GM19239 (cell line): ENCODE results near the gene ATP4B.
"Not testable (repeated sequence)": the region's sequence is repeated elsewhere in the genome, so short reads cannot be mapped to it uniquely, and the experiment has no call there.

Experiments used
- DNase-seq: peaks from one replicate; pipeline ENCODE4 v3.0.0; 2011; ENCODE audit warnings: low spot score; ENCODE audit not compliant: insufficient read length
- FAIRE-seq: peaks from 2 replicates; lab custom pipeline; 2011; peaks lifted over from hg19 to GRCh38; lab: Jason Lieb, UNC

ATP4B gene

DNA sequence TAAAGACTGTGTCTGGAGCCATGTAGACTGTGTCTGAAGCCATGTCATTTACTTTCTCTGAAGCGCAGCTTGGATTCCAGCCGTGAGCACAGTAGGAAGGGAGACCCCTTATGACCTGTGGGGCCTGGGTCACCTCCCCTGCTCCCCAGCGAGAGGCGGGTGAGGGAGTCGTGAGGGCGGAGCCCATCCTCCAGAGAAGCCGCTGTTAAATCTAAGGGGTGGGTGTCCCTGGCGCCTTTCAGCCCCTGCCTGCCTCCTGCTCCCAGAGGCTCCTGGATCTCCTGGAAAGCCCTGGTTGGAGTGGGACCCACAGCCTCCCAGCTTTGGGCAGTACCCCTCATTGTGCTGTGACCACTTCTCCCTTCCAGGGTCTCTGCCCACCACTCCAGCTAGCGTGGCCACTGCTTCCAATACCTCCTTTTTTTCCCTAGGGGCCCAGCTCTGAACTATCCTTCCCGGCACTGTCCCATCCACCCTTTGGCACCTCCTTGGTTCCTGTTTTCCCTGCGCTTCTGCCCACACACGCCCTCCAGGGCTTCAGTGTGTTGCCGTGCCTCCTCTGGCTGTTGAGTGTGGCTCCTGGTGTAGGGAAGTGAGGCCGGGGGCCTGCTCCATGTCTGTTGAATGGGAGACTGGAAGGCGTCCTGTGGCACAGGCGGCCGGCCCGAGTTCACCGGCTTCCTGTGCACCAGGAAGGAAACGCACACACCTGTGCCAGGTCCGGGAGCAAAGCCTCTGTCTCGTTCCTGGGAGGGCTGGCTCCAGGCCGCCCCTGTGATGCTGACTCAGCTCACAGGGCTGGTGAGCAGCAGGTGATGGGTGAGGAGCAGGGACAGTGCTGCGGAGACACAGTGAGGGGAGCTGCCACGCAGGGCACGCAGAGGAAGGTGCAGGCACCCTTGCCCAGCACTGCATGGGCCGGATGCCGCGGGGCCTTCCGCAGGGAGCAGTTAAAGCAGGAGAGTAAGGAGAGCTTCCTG is 29.4 kb downstream of the ATP4B start:
- FAIRE-seq: no peak
- no peak for DNase-seq

DNA sequence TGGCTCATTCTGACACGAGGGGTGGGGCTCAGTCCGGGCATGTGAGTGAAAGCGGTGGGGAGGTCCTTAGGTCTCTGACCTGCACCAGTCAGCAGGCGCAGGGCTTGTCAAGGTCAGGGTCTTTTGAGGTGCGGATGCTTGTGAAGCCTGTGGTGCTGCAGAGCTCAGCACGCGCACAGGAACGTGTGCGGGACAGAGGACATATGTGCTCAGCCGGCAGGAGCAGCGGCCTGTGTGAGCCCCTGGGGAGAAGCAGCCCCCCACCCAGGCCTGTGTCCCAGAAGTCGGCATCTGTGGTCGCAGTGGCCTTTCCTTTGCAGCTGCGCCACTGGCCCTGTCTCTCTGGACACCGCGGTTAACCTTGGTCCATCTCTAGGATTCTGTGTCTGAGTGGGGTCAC is 30.9 kb downstream of the ATP4B start:
- DNase-seq: no peak
- FAIRE-seq: no peak

DNA sequence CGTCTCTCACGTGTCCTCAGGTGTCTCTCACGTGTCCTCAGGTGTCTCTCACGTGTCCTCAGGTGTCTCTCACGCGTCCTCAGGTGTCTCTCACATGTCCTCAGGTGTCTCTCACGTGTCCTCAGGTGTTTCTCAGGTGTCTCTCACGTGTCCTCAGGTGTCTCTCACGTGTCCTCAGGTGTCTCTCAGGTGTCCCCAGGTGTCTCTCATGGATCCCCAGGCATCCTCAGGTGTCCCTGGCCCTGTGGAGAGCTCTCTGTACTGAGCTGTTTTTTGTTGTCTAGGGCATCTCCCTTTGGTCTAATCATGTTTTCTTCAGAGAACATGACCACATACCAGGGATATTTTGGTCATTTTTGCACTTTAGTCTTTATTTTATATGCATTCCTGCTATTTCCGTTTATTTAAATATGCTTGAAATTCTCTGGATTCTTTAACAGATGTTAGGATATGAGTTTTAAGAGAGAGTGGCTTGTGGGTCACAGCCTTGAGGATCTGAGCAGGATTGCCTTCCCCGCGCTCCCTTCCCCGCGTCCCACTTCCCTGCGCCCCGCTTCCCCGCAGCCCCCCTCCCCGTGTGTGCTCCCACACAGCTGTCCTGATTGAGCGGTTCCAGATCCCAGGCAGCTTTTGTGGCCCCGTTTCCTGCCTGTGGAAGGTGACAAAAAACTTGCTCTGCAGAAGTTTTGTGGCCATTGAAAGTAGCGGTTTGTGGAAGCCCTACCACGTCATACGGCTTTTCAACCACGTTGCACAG is 31.9 kb downstream of the ATP4B start:
- DNase-seq: no peak
- no peak for FAIRE-seq

DNA sequence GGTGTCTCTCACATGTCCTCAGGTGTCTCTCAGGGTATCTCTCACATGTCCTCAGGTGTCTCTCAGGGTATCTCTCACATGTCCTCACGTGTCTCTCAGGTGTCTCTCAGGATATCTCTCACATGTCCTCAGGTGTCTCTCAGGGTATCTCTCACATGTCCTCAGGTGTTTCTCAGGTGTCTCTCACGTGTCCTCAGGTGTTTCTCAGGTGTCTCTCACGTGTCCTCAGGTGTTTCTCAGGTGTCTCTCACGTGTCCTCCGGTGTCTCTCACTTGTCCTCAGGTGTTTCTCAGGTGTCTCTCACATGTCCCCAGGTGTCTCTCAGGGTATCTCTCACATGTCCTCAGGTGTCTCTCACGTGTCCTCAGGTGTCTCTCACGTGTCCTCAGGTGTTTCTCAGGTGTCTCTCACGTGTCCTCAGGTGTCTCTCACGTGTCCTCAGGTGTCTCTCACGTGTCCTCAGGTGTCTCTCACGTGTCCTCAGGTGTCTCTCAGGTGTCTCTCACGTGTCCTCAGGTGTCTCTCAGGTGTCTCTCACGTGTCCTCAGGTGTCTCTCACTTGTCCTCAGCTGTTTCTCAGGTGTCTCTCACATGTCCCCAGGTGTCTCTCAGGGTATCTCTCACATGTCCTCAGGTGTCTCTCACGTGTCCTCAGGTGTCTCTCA is 33.2 kb downstream of the ATP4B start:
- not testable (repeated sequence) for FAIRE-seq, DNase-seq

DNA sequence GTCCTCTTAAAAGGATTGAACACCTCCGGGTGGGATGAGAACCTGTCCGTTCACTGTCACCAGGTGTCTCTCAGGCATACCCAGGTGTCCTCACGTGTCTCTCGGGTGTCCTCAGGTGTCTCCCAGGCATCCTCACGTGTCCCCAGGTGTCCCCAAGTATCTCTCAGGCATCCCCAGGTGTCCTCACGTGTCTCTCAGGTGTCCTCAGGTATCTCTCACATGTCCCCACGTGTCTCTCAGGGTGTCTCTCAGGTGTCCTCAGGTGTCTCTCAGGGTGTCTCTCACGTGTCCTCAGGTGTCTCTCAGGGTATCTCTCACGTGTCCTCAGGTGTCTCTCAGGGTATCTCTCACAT is 33.8 kb downstream of the ATP4B start:
- no peak for FAIRE-seq
- no peak for DNase-seq

DNA sequence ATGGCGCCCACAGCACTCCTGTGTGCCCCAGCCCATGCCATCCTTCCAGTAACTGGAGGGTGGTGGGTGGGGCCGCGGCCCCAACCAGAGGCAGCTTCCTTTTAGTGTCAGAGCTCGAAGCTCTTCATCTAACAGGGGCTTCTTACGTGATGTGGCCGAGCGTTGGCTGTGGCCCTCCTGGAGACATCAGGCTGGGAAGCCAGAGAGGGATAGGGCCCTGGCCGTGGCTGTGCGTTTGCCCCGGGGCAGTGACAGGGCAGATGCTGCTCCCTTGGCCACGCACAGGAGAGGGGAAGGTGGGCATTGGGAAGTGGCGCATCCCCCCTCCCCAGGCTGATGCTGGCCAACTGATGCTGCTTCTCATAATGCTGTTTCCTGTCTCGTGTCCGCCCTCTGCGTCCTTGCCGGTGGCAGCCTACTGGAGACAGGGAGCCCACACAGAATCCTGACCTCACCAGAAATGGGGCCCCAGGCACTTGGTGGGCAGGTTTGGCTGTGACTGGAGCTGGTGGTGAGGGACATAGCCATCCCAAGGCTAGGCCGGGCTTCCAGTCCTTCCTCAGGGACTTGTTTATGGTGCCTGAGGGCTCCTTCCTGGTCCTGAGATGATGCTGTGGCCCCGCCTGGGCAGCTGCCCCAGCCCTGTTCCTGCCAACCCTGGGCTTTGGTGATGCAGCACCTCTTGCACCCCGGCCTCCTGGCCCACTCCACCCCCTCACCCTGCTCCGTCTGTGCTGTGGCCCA is 34.3 kb downstream of the ATP4B start:
- DNase-seq (no peak), FAIRE-seq (no peak)

DNA sequence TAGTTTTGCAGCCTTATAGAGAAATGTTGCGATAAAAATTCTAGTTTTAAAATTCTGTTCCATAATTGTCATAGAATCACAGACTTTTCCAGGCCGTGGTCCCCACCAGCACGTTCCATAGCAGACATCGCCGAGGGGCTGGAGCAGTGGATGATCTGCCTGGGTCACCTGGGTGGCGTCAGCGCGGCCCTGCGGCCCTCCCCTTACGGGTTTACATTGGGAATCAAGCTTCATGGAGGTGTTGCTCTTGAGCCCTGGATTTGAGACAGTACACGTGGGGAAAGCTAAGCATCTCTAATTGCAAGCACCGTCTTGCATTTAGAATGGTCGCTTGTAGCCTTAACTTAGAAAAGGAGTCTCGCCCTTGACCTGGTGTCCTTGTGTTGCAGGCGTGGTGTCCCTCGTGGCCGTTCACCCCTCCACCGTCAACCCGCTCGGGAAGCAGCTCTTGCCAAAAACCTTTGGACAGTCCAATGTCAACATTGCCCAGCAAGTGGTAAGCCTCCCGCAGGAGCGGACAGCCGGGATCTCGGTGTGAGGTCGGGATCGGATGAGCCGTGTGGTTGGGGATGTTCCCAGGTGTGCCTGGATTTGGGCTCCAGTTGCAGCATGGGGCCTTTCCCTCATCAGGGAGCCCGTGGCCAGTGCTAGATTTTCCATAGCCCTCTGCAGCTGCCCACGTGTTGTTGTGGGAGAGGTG is 35.1 kb downstream of the ATP4B start:
- FAIRE-seq (no peak), DNase-seq (no peak)

DNA sequence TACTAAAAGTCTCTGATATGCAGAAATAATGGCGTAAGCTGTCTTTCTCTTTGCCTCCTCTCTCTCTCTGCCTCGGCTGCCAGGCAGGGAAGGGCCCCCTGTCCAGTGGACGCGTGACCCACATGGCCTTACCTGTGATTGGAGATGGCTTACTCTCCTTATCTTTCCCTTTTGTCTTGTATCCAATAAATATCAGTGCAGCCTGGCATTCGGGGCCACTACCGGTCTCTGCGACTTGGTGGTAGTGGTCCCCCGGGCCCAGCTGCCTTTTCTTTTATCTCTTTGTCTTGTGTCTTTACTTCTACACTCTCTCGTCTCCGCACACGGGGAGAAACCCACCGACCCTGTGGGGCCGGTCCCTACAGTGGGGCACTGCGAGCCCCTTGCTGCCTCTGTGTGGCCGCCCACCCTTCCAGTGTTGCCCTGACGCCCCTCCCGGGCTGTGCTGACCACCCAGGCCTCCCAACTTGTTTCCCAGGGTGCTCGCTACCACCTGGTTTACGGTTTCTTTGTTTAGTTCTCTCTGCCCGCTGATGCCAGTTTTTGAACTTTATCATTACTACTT is 35.9 kb downstream of the ATP4B start:
- not testable (repeated sequence) for FAIRE-seq

DNA sequence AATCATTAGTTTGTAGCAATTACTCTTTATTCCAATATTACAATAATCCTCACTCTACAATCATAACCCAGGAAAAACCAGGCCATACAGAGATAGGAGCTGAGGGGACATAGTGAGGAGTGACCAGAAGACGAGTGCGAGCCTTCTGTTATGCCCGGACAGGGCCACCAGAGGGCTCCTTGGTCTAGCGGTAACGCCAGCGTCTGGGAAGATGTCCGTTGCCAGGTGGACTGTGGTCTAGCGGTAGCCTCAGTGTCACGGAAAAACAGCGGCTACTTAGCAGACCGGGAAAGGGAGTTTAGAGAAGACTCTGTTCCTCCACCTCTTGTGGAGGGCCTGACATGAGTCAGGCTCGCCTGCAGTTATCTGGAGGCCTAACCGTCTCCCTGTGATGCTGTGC is 36.5 kb downstream of the ATP4B start:
- not testable (repeated sequence) for FAIRE-seq, DNase-seq

More for the DNA sequence above, 35.9 kb downstream of the ATP4B start:
- DNase-seq: not testable (repeated sequence)

DNA sequence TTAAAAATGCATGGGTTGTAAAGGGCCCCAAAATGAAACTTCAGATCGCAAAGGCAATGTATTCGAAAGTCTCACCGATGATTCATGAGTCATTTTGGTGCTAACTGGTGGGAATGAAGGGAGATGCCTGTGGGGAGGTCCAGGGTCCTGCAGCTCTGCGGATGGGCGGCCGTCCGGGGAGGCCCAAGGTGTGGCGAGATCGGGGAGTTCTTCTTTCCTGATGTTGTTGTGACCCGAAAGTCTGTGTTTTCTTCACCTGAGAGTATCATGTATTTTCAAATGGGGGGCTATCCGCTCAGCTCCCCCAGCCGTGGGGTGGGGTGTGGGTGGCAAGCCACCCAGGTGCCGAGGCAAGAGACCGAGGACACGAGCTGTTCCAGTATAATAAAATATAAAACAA is 37.0 kb downstream of the ATP4B start:
- DNase-seq: no peak
- no peak for FAIRE-seq

DNA sequence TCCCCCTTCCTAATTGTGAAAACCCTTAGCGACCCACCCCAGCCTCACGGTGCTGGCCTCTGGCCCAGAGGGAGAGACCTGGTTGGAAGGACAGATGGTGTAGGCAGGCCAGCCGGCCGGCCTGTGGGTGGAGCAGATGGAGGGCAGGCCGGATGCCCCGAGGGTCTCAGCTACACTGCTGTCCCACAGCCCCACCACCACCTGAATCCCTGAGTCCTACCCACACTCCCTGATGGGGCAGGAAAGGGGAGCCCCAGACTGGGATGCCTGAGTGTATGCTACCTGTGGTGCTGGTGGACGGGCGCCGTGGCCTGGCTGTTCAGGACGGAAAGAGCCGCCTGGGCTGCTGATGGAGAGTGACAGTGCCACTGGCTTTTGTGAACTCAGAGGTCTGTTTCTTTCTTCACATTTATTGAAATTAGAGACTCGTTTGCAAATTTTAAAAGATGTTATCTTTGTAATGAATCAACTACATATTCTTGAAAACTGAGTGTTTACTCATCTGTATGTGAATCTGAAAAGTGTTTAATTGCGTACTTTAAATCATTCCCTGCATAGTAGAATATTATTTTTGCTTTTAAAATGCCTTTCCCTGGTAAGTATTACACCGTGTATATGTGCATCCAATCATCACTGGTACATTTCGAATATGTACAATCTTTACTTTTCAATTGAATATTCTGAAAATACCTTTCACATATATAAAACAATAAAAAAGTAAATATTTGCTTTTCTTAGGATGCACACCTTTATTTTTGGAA is 37.8 kb downstream of the ATP4B start:
- DNase-seq: no peak
- FAIRE-seq: no peak

DNA sequence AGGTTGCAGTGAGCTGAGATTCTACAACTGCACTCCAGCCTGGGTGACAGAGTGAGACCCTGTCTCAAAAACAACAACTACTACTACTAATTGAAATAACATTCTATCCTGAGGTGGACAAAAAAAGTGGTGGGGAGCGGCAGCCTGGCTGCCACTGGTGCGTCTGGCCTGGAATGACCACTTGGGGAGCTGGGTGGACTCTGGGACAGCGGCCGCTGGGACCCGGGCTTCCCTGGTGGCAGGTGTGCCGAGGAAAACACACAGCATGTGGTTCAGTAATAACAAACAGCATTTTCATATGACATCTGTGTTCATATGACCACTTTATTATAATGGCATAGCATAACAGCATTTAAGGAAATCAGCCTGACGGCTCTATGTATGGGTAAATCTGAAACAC is 39.5 kb downstream of the ATP4B start:
- FAIRE-seq (no peak), DNase-seq (no peak)

DNA sequence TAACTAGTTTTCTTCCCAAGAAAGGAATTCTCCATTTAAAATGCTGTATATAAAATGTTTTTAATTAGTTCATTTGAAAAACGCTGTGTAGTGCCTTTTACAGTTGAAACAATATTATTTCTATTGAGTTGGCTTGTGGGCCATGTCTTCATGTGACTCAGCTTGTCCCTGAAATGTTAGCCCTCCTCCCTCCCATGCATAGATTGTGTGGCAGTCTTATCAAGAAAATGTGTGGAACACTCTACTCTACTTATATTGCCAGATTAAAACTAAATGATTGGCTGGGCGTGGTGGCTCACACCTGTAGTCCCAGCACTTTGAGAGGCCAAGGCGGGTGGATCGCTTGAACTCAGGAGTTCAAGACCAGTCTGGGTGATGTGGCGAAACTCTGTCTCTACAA is 40.0 kb downstream of the ATP4B start:
- FAIRE-seq (no peak), DNase-seq (no peak)

DNA sequence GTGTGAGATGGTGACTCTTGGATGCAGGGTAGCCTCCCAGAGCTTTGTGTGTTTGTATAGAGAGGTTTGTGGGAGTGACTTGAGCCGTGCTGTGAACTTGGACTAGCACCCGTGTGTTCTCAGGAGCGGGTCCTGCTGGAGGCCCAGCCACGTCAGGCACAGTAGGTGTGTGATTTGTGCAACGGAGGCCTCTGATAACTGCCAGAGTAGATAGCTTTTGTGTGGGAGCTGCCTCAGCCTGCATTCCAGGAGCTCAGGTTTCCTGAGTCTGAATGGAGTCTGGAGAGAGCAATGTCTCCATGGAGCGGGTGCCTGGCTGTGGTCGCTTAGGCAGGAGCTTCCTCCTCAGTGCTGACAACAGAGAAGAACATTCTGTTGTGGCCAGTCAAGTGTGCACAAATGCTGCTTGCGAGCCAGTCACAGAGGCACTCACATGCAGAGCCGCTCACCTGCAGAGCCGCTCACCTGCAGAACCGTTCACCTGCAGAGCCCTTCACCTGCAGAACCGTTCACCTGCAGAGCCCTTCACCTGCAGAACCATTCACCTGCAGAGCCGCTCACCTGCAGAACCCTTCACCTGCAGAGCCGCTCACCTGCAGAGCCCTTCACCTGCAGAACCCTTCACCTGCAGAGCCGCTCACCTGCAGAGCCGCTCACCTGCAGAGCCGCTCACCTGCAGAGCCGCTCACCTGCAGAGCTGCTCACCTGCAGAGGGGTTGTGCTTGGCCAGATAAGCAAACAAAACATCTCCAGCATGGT is 40.8 kb downstream of the ATP4B start:
- FAIRE-seq: no peak
- DNase-seq: no peak

DNA sequence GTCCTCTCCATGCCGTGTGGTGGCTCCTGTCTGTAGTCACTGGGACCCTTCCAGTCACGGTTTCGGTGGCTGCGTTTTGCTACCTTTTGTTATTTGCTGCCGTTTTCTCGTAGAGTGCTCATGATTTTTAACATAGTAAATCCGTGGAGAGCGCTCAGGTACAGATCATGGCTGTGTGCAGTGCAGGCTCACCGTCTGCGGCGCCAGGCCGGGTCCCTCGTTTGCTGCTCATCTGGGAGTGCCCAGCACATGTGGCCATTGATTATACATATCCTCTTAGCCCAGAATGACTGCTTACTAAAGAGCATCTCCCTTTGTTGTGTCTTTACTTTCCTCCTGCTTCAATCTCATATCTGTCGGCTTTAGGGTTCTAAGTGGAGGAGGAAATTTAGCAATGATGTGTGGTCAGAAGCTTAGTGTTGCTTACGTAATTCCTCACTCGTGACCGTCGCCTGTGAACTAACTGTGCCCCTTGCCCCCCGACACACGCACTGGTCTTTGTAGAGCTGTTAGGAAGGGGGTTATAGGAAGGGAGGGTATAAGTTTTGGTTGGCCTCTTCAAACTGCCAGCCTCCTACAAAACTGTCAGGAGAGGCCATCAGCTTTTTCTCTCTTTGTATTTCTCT is 41.6 kb downstream of the ATP4B start:
- DNase-seq (no peak), FAIRE-seq (no peak)

DNA sequence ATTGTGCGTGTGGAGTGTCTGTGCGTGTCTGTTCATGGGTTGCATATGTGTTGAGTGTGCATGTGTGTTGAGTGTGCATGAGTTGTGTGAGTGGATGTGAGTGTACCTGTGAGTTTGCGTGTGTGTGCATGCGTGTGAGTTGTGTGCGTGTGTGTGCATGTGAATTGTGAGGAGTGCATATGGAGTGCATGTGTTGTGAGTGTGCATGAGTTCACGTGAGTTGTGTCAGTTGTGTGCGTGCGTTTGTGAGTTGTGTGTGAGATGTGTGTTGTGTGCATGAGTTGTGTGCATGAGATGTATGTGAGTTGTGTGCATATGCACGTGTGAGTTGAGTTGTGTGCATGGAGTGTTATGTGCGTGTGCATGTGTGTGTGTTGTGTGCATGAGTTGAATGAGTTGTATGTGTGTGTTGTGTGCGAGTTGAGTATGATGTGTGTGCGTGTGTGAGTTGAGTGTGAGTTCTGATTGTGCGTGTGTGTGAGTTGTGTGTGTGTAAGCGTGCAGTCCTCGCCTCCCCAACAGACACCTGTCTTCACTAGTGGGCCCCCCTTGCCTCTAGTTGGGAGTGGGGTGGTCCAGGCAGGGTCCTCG is 44.1 kb downstream of the ATP4B start:
- DNase-seq (no peak), FAIRE-seq (no peak)

DNA sequence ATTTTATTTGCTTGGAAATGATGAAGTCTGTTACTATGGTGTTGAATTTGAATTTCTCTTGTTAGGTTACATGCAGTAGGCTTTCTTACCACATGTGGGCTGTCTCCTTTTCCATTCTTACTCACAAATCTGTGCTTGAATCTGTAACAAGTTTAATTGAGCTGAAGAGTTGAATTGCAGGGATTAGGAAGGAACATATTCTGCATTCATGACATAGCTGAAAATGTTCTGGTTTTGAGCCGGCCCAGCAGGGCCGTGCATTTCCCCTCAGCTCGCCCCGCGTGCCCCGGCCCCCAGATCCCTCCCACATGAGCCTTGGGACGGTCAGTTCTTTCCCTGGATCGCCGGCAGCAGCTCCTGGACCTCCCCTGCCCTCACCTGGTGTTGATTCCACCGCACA is 45.4 kb downstream of the ATP4B start:
- DNase-seq (no peak), FAIRE-seq (no peak)
